HG02884 (cell line): Measurements from ENCODE around the gene ALMS1.
"Not testable (repeated sequence)": the region's sequence is repeated elsewhere in the genome, so short reads cannot be mapped to it uniquely, and the experiment has no call there.

ENCODE experiments used
- ATAC-seq: cut with Tn5 transposase; IDR thresholded peaks from one replicate; pipeline ENCODE4 v1.9.1; 2021; ENCODE audit warnings: mild to moderate bottlenecking, moderate library complexity; ENCODE audit not compliant: unreplicated experiment

Gene ALMS1

DNA sequence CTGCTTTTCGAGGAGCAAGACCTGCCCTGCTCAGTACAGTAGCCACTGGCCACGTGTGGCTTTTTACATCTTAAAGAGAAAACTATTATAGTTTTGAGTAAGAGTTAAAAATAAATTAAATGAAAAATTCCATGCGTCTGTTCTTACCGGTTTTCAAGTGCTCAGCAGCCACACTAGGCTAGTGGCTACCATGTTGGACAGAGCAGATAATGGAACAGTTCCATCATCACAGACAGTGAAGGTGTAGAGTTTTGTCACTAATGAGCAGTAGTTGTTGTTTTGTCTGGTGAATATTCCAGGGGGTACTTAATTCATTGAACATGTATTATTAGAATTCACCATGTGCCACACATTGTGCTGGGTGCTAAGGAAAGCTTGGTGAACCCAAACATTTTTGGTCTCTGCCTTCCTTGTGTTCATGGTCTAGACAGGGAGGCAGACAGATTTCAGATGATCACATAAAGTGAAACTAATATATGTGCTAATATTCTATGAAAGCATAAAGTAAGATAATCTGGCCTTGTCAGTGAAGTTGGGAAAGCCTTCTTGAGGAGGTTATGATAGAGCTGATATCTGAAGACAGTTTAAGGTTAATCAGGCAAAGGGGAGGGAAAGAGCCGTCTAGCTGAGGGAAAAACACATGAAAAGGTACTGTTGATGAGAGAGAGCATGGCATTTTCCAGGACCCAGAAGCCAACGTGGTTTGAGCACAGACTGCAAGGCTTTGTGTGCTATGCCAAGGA, 1.4 kb downstream of the ALMS1 start:
- no peak for ATAC-seq

DNA sequence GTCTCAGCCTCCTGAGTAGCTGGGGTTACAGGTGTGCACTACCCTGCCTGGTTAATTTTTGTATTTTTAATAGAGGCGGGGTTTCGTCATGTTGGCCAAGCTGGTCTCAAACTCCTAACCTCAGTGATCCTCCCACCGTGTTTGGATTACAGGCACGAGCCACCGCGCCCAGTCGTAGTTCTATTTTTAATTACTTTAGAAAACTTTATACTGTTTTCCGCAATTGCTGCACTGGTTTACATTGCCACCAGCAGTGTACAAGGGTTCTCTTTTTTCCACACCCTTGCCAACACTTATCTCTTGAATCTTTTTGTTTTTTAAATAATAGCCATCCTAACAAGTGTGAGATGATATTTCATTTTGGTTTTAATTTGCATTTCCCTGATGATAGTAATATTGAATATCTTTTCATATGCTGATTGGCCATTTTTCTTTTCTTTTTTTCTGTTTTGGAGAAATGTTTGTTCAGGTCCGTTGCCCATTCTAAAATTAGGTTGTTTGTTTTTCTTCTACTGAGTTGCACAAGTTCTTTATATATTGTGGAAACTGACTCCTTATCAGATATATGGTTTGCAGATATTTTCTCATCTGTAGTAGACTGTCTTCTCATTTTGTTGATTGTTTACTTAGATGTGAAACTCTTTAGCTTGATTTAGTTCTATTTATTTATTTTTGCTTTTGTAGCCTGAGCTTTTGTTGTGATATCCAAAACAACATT, 16.9 kb downstream of the ALMS1 start:
- no peak for ATAC-seq

- ATAC-seq: no peak
Measured at GRCh38 chr2:73403237-73403636, 17.6 kb downstream of the ALMS1 start.

DNA sequence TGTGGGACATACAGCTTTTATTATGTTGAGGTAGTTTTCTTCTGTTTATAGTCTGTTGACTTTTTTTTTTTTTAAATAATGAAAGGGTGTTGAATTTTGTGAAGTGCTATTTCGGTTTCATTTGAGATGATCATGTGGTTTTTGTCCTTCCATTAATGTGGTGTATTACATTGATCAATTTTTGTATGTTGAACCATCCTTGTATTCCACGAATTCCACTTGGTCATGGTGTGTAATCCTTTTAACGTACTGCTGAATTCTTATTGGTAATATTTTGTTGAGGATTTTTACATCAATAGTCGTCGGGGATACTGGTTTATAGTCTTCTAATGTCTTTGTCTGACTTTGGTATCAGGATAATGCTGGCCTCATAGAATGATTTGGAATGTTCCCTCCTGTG, 18.8 kb downstream of the ALMS1 start:
- ATAC-seq: no peak

DNA sequence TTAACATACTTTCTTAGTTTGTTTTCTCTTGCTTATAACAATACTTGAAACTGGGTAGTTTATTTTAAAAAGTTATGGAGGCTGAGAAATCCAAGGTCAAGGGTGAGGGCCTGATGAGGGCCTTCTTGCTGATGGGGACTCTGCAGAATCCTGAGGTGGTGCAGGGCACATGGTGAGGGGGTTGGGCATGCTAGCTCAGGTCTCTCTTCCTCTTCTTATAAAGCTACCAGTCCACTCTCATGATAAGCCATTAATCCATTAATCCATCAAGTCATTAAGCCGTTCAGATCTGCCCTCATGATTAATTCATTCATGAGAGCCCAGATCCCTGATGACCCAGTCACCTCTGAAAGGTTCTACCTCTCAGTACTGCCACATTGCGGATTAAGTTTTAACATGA, 21.4 kb downstream of the ALMS1 start:
- no peak for ATAC-seq

DNA sequence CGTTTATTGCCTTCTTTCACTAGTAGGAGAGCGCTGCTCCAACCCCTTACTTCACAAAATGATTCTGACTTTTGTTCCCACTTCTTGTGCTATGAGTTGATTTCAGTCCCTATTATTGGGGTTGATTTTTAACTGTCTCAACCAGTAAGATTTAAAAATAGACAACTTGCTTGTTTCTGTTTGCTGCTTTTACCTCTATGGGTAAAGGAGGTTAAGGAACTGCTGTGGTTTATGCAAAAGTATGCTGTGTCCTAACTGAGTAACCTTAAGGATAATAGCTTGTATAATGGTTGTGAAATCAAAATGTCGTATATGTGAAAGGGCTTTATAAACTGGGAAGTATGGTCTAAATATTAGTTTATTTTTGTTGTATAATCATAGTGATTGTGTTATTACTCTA, 22.6 kb downstream of the ALMS1 start:
- peak; percentile 72 for ATAC-seq

- ATAC-seq: no peak
Measured at GRCh38 chr2:73414696-73415095, 29.1 kb downstream of the ALMS1 start.

GRCh38 chr2:73415906-73416305, 30.3 kb downstream of the ALMS1 start:
- no peak for ATAC-seq

DNA sequence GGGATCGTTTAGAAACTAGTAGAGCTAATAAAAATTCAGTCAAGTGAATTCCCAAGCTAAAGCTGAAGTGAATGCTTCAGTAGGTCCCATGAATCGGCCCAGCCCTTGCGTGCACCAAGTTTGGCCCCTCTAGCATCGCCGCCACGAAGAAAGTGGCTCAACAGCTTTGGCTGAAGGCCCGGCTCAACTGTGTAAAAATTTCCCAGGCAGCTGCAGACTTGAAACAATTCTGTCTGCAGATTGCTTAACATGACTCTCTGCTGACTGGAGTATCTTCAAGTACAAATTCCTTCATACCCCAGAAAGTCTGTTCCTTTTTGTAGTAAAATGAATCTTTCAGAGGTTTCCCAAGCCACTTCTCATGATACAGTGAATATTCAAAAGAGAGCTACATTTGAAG, 32.7 kb downstream of the ALMS1 start:
- no peak for ATAC-seq

GRCh38 chr2:73423913-73424312, 38.3 kb downstream of the ALMS1 start:
- no peak for ATAC-seq

DNA sequence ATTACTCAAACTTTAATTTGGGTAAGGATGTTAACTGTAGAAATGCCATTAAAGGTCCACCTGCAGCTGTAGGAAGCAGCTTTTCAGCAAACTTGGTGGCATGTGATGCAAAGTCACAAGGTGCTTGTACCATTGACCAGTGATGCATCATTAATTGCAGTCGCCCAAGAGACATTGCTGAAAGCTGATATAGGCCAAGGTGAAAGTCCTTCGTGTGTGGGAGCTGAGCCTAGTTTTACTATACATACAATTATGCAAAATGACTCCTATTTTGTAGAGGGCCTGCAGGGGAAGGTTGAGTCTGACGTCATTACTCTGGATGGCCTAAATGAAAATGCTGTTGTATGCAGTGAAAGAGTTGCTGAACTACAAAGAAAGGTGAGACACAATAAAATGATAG, 40.5 kb downstream of the ALMS1 start:
- ATAC-seq: no peak

GRCh38 chr2:73436019-73436418, 50.4 kb downstream of the ALMS1 start:
- no peak for ATAC-seq

- ATAC-seq: no peak
Measured at GRCh38 chr2:73444202-73444601, 58.6 kb downstream of the ALMS1 start.

- ATAC-seq: no peak
Measured at GRCh38 chr2:73448856-73449255, 63.2 kb downstream of the ALMS1 start.

GRCh38 chr2:73449404-73449803, 63.8 kb downstream of the ALMS1 start:
- ATAC-seq: no peak

GRCh38 chr2:73451263-73451972, 65.8 kb downstream of the ALMS1 start:
- ATAC-seq: peak; percentile 97

GRCh38 chr2:73457982-73458381, 72.3 kb downstream of the ALMS1 start:
- no peak for ATAC-seq

GRCh38 chr2:73462388-73462787, 76.8 kb downstream of the ALMS1 start:
- not testable (repeated sequence) for ATAC-seq

GRCh38 chr2:73468376-73468775, 82.7 kb downstream of the ALMS1 start:
- no peak for ATAC-seq

GRCh38 chr2:73483874-73484273, 98.2 kb downstream of the ALMS1 start:
- not testable (repeated sequence) for ATAC-seq

DNA sequence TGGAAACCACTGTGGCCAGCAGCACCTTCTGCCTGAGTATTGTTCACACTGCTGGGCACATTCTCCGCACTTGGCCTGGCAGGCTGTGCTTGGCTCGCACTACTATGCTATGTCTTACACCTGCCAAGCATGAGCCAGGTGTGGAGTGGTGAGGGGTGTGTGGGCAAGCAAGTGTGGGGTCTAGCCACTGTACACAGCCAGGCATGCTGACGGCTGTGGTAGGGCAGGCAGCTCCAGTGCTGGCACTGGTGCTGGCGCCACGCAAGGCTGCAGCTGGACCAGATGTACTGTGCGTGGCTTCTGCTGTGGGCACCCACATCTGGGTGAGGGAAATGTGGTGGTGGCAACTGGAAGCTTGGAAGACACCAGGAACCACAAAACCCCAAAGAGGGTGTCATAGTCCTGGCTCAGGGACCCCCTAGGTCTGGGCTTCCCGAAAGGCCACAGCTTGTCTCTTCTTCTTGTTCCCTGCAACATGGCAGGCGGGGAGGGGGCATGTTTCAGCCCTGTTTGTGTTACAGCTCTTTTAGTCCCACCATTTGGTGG, 101.5 kb downstream of the ALMS1 start:
- no peak for ATAC-seq

- no peak for ATAC-seq
Measured at GRCh38 chr2:73488079-73488478, 102.4 kb downstream of the ALMS1 start.
